ENCODE results near the gene MACROH2A1.

MACROH2A1 gene

DNA sequence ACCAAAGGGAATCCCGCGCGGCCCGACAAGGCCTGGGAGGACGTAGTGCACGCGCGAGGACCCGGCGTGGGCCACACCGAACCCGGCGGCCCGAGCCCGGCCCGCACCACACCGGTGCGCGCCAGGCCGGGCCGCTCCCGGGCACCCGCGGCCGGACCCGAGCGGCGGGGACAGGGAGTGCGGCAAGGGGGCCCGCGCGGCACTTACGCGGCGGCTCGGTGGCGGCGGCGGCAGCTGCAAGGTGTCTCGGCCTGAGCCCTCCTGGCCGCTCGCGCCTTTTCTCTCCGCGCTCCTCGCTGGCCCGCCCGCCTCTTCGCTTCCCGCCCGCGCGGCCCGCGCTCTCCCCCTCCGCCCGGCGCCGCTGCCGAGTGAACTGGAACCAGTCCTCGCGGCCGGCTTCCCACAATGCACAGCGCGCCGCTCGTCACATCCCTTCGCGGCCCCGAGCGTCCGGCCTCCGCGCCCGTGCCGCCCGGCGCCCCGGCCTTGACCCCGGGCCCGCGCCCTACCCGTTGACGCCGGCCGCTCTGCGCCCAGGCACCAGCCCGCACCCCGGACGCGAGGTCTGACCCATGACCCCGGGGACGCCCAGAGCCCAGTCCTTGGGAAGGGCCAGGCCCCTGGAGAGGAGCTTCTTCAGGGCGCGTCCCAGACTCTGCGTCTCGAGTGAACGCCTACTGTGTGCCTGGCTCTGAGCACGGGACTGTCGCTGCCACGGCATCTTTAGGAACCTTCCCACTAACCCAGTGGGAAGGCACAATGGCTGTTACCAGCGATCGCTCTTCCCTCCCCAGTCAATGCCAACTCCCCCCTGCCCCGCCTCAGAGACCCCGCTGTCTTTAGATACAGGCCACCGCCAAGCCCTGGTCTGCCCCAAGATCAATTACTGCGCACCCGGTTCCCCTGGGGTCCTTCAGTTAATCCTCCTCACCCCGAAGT lies at the start of gene MACROH2A1:
Gene MACROH2A1 (minus strand): TSS at position 377 of the 939 bp plus-strand sequence. CDS start 10,138 bp downstream, outside the sequence.
- H3K4me2 ChIP-seq (ENCODE audit: insufficient read depth, low read length): peak within 1 kb of the TSS; percentile 76
- ATAC-seq (ENCODE audit: insufficient read depth, low read depth): peak; percentile 79
- no peaks in the 10 kb centered on the region for H3K27me3 ChIP-seq (ENCODE audit: insufficient read depth, low read length, poor library complexity)
- H3K79me2 ChIP-seq (ENCODE audit: insufficient read depth, low read length): peaks cover 64% of the 10 kb centered on the region
- peaks cover 42% of the 10 kb centered on the region for H4K20me1 ChIP-seq (ENCODE audit: insufficient read depth, low read length)
- peaks cover 54% of the 10 kb centered on the region for H3K4me1 ChIP-seq (ENCODE audit: insufficient read depth, low read length)
- peak within 1 kb of the TSS; percentile 85 for H3K27ac ChIP-seq (ENCODE audit: low read length)
- peak within 1 kb of the TSS; percentile 68 to 74 for H3K4me3 ChIP-seq (ENCODE audit: low read depth in 1 of 2, low read length in 2 of 2)
- H2AFZ ChIP-seq (ENCODE audit: low read depth, low read length): peak within 1 kb of the TSS; percentile 72
- TF ChIP-seq EZH2 (IDR thresholded peaks at IDR 0.05; ENCODE audit: borderline replicate concordance, low read depth, low read length, severe bottlenecking): no peak
- DNase-seq: peak; percentile 84
- H3K36me3 ChIP-seq (ENCODE audit: insufficient read depth, low read length): peaks cover 40% of the 10 kb centered on the region
- peak within 1 kb of the TSS; percentile 79 for H3K9ac ChIP-seq (ENCODE audit: low read depth, low read length)
- H3K9me3 ChIP-seq (ENCODE audit: insufficient read depth, low read length, severe bottlenecking): no peaks in the 10 kb centered on the region

DNA sequence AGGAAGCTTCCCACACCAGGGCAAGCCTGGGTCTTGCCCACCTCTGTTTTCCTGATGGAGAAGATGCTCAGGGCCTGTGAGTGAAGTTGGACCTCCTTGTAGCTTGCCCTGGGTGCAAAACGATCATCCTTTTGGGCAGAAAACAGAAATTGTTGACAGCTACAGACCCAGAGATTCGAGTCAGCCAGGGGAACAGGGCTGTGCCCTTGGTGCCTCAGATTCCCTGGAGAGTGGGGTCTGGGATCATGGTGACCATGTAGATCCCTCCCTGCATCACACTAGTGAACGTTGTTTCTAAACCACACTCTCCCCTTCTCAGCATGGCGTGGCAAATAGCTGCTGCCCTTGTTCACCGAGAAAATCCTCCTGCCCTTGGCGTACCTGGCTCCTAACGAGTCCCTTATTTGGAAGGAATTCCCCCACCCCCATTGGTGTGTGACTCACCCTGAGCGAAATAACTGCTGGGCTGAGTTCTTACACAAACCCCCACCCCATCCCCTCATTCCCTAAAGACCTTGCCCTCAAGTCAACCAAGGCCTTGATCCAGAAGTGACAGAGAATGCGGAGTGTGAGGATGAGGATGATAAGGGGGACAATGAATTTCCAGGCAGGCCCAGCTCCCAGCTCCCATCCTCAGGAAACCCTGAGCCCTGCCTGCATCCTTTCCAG lies 49.2 kb upstream of the MACROH2A1 start:
- H2AFZ ChIP-seq (ENCODE audit: low read depth, low read length): no peak overlapping the region
- no peaks in the 10 kb centered on the region for H3K79me2 ChIP-seq (ENCODE audit: insufficient read depth, low read length)
- no peaks in the 10 kb centered on the region for H4K20me1 ChIP-seq (ENCODE audit: insufficient read depth, low read length)
- no peak overlapping the region for H3K4me3 ChIP-seq (ENCODE audit: low read depth in 1 of 2, low read length in 2 of 2)
- H3K27me3 ChIP-seq (ENCODE audit: insufficient read depth, low read length, poor library complexity): peaks cover 24% of the 10 kb centered on the region
- no peak overlapping the region for H3K27ac ChIP-seq (ENCODE audit: low read length)
- no peak for DNase-seq
- H3K9ac ChIP-seq (ENCODE audit: low read depth, low read length): no peak overlapping the region
- no peaks in the 10 kb centered on the region for H3K4me1 ChIP-seq (ENCODE audit: insufficient read depth, low read length)
- TF ChIP-seq, protein P1, sequence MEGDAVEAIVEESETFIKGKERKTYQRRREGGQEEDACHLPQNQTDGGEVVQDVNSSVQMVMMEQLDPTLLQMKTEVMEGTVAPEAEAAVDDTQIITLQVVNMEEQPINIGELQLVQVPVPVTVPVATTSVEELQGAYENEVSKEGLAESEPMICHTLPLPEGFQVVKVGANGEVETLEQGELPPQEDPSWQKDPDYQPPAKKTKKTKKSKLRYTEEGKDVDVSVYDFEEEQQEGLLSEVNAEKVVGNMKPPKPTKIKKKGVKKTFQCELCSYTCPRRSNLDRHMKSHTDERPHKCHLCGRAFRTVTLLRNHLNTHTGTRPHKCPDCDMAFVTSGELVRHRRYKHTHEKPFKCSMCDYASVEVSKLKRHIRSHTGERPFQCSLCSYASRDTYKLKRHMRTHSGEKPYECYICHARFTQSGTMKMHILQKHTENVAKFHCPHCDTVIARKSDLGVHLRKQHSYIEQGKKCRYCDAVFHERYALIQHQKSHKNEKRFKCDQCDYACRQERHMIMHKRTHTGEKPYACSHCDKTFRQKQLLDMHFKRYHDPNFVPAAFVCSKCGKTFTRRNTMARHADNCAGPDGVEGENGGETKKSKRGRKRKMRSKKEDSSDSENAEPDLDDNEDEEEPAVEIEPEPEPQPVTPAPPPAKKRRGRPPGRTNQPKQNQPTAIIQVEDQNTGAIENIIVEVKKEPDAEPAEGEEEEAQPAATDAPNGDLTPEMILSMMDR (IDR thresholded peaks at IDR 0.05; ENCODE audit: borderline replicate concordance, extremely low read depth, low read length, poor library complexity, severe bottlenecking): no peak
- no peak for TF ChIP-seq EZH2 (IDR thresholded peaks at IDR 0.05; ENCODE audit: borderline replicate concordance, low read depth, low read length, severe bottlenecking)
- H3K9me3 ChIP-seq (ENCODE audit: insufficient read depth, low read length, severe bottlenecking): no peaks in the 10 kb centered on the region
- no peaks in the 10 kb centered on the region for H3K36me3 ChIP-seq (ENCODE audit: insufficient read depth, low read length)
- ATAC-seq (ENCODE audit: insufficient read depth, low read depth): no peak
- H3K4me2 ChIP-seq (ENCODE audit: insufficient read depth, low read length): no peak overlapping the region

DNA sequence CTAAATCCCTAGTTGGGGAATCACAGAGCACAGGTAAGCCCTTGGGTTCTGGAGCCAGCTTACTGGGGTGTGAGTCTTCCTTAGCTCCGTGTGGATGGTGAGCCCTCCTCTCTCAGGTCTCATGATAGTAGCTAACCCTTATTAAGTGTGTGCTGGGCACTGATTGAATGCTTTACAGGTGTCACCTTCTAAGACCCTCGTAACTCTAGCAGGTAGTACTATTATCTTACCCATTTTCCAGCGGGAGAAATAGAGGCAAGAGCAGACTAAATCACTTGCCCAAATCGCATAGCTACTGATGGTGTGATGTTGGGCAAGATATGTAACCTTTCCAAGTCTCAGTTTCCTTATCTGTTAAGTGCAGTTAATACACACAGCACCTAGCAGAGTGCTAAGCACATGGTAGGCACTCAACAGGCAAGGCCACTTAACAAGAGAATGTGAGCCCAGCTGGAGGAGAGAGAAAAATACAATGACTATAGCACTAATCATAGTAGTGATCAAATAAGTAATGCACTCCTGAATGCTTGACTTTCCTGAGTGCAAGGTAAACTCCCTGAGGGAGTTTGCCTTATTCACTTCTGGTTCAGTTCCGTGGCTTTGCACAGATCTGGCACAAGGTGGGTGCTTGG lies 48.4 kb upstream of the MACROH2A1 start, which contains the start of gene DCANP1:
Gene DCANP1 (minus strand): TSS at position 51 of the 632 bp plus-strand sequence. CDS start 240 bp downstream, outside the sequence.
- no peak for ATAC-seq (ENCODE audit: insufficient read depth, low read depth)
- Histone ChIP-seq H2AFZ (ENCODE audit: low read depth, low read length) (no peak within 1 kb of the TSS), H3K4me2 (ENCODE audit: insufficient read depth, low read length) (no peak within 1 kb of the TSS)

More for the DNA sequence above, 48.4 kb upstream of the MACROH2A1 start, which contains the start of gene DCANP1:
- no peaks in the 10 kb centered on the region for H4K20me1 ChIP-seq (ENCODE audit: insufficient read depth, low read length)
- no peak for DNase-seq
- TF ChIP-seq, protein P1 (IDR thresholded peaks at IDR 0.05; ENCODE audit: borderline replicate concordance, extremely low read depth, low read length, poor library complexity, severe bottlenecking): no peak
- no peak for TF ChIP-seq EZH2 (IDR thresholded peaks at IDR 0.05; ENCODE audit: borderline replicate concordance, low read depth, low read length, severe bottlenecking)
- peaks cover 20% of the 10 kb centered on the region for H3K27me3 ChIP-seq (ENCODE audit: insufficient read depth, low read length, poor library complexity)
- no peak within 1 kb of the TSS for H3K9ac ChIP-seq (ENCODE audit: low read depth, low read length)
- no peak within 1 kb of the TSS for H3K27ac ChIP-seq (ENCODE audit: low read length)
- no peak within 1 kb of the TSS for H3K4me3 ChIP-seq (ENCODE audit: low read depth in 1 of 2, low read length in 2 of 2)
- no peaks in the 10 kb centered on the region for H3K9me3 ChIP-seq (ENCODE audit: insufficient read depth, low read length, severe bottlenecking)
- H3K4me1 ChIP-seq (ENCODE audit: insufficient read depth, low read length): no peaks in the 10 kb centered on the region
- no peaks in the 10 kb centered on the region for H3K36me3 ChIP-seq (ENCODE audit: insufficient read depth, low read length)
- H3K79me2 ChIP-seq (ENCODE audit: insufficient read depth, low read length): no peaks in the 10 kb centered on the region

All from DND-41 (cell line).